ENCODE data around the gene MRPL55. TPM values are rescaled to one million over a fixed set of nuclear protein-coding genes. Genes with fewer than 3 reads are reported as not detected.

MRPL55 gene
- total RNA-seq, 4 donors from 2014 or later = 23.5 to 125 (median 87.5) TPM

GRCh38 chr1:228095161-228095560, 13.9 kb downstream of the MRPL55 start:
- Histone ChIP-seq H3K27ac (no peak overlapping the region), H3K27me3 (no peaks in the 10 kb centered on the region), H3K9me3 (no peaks in the 10 kb centered on the region), H3K4me1 (peaks cover 8 to 34% of the 10 kb centered on the region in 2 donors), H3K4me3 (replicated peaks in 1 of 3) (no peak overlapping the region), H3K36me3 (peaks cover 29 to 31% of the 10 kb centered on the region in 2 donors)
- intact Hi-C loops (cut with DNase I) = no loop called here
- 99 to 100% methylated on average over 4 of the region's 4 CpGs for WGBS, 2 donors
- no peak for TF ChIP-seq CTCF (IDR thresholded peaks at IDR 0.05)
- no peak for TF ChIP-seq POLR2A (IDR thresholded peaks at IDR 0.05)
- DNase-seq = no peak

GRCh38 chr1:228094432-228095016, 14.6 kb downstream of the MRPL55 start:
- H3K9me3 ChIP-seq = no peaks in the 10 kb centered on the region
- 89 to 97% methylated on average over 13 of the region's 13 CpGs for WGBS, 2 donors
- no peak overlapping the region for H3K4me3 ChIP-seq (replicated peaks in 1 of 3)
- intact Hi-C loops (cut with DNase I) = no loop called here
- peaks cover 14 to 40% of the 10 kb centered on the region in 2 donors for H3K4me1 ChIP-seq
- H3K27ac ChIP-seq = no peak overlapping the region
- TF ChIP-seq CTCF (IDR thresholded peaks at IDR 0.05) = no peak
- no peak for TF ChIP-seq POLR2A (IDR thresholded peaks at IDR 0.05)
- no peaks in the 10 kb centered on the region for H3K27me3 ChIP-seq
- H3K36me3 ChIP-seq = peaks cover 23 to 25% of the 10 kb centered on the region in 2 donors
- no peak for DNase-seq

- Histone ChIP-seq H3K27ac (no peak overlapping the region), H3K4me3 (replicated peaks in 1 of 3) (no peak overlapping the region), H3K27me3 (no peaks in the 10 kb centered on the region), H3K4me1 (peaks cover 25 to 53% of the 10 kb centered on the region in 2 donors), H3K9me3 (no peaks in the 10 kb centered on the region), H3K36me3 (peaks cover 10 to 12% of the 10 kb centered on the region in 2 donors)
- DNase-seq = no peak
- TF ChIP-seq POLR2A (IDR thresholded peaks at IDR 0.05) = no peak
- TF ChIP-seq CTCF (IDR thresholded peaks at IDR 0.05) = no peak
- WGBS, 2 donors = 95 to 98% methylated on average over 19 to 20 of the region's 20 CpGs
- intact Hi-C loops (cut with DNase I) = no loop called here
Observed at GRCh38 chr1:228093050-228093906, 15.8 kb downstream of the MRPL55 start.

GRCh38 chr1:228092342-228093049, 16.6 kb downstream of the MRPL55 start:
- intact Hi-C loops (cut with DNase I) = no loop called here
- no peak for TF ChIP-seq POLR2A (IDR thresholded peaks at IDR 0.05)
- TF ChIP-seq CTCF (IDR thresholded peaks at IDR 0.05) = no peak
- Histone ChIP-seq H3K4me1 (peaks cover 31 to 61% of the 10 kb centered on the region in 2 donors), H3K27ac (no peak overlapping the region), H3K36me3 (peaks cover 3 to 4% of the 10 kb centered on the region in 2 donors), H3K4me3 (replicated peaks in 1 of 3) (no peak overlapping the region), H3K9me3 (no peaks in the 10 kb centered on the region), H3K27me3 (no peaks in the 10 kb centered on the region)
- WGBS, 2 donors = 92 to 96% methylated on average over 9 to 11 of the region's 11 CpGs
- DNase-seq = no peak

All from thyroid gland (tissue), 4 donors.